HG03280 (cell line): ENCODE data around the gene SETD4.

Source experiments
- ATAC-seq: cut with Tn5 transposase; IDR thresholded peaks from one replicate; pipeline ENCODE4 v1.9.1; 2021; ENCODE audit warnings: mild to moderate bottlenecking, moderate library complexity; ENCODE audit not compliant: unreplicated experiment

Gene SETD4

DNA sequence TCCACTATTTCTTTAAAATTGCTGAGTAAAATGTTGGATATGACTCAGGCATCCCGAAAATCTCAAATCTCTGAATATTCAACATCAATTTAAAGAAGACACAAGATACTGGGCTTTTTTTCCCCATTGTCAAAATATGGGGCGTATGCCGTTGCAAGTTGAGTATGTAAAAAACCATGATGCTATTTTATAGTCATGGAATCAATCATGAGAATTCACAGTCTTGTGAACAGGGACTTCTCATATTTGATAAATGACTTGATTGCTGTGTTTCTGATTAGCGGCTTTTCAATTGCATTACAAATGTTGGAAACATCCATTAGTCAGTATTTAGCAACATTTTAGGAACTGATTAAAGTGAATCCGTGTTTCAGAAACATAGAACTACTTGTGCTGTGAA lies 45.3 kb downstream of the SETD4 start:
- ATAC-seq = no peak

GRCh38 chr21:36010801-36011200 lies 49.5 kb downstream of the SETD4 start:
- ATAC-seq = no peak

- no peak for ATAC-seq
Observed at GRCh38 chr21:36008505-36008904, 51.8 kb downstream of the SETD4 start.

DNA sequence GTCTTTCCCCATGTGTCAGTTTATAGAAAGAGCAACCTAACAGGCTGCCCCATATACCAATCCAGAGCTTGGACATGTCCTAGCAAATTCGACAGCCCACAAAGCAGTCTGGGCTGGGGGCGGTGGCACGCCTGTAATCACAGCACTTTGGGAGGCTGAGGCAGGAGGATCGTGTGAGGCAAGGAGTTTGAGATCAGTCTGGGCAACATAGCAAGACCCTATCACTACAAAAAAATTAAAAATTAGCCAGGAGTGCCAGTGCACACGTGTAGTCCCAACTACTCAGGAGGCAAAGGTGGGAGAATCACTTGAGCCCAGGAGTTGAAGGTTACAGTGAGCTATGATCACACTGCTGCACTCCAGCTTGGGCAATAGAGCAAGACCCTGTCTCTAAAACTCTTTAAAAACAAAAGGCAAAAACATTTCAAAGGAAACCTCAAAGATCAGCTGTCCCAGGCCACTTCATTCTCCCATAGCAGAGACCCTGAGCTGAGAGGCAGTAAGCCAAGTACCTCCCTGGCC lies 54.4 kb downstream of the SETD4 start:
- no peak for ATAC-seq

DNA sequence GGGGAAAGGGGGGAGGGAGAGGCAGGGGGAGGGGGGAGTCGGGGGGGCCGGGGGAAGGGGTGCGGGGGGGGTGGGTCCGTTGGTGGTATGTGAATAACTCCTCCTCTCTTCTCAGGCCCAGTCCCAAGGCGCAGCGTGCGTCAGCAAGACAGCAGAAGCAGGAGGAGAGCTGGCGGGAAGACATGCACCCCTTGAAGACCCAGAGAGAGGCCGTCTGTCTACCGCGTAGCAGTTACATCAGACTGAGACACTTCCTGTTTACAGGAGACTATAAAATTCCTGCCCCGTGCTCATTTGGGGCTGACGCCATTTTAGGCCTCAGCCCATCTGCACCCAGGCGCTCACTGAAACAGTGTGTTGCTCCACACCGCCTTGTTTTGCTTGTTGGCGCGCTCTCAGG lies 55.3 kb downstream of the SETD4 start:
- ATAC-seq = no peak

DNA sequence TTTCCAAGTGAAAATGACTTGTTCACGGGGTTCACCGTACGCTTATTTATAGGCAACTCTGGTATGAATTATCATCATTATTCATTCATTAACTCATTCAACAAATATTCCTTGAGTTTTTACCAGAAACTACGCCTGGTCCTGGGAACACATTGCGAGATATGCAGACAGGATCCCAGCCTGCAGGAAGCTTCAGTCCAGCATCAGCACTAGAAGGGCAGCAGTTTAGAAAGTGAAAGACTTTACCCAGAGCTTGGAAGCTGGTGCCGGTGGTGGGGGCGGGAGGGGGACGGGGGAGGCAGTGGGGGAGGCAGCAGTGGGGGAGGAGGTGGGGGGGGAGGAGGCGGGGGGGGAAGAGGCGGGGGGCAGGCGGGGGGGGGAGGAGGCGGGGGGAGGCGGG lies 55.9 kb downstream of the SETD4 start:
- no peak for ATAC-seq

- no peak for ATAC-seq
Observed at GRCh38 chr21:36003776-36004175, 56.5 kb downstream of the SETD4 start.

- no peak for ATAC-seq
Observed at GRCh38 chr21:35996217-35996616, 64.1 kb downstream of the SETD4 start.

GRCh38 chr21:35995522-35996088 lies 64.7 kb downstream of the SETD4 start:
- ATAC-seq = no peak

DNA sequence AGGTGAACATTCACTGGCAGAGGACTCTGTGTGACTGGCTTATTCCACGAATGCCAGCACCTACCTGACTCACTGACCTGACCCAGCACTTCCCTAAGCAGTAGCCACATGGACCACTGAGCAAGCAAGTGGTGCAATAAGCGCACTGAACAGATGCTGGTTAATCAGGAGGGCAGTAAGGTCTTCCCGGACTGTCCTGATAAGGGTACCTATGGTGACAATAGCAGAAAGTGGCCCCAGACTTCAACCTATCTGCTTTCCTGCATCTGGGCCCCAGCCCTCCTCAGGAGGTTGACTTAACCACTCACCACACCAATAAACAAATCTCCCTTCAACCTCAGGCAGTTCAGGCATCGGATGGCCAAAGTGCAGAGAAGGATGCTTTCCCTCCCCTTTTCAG lies 65.7 kb downstream of the SETD4 start:
- no peak for ATAC-seq

DNA sequence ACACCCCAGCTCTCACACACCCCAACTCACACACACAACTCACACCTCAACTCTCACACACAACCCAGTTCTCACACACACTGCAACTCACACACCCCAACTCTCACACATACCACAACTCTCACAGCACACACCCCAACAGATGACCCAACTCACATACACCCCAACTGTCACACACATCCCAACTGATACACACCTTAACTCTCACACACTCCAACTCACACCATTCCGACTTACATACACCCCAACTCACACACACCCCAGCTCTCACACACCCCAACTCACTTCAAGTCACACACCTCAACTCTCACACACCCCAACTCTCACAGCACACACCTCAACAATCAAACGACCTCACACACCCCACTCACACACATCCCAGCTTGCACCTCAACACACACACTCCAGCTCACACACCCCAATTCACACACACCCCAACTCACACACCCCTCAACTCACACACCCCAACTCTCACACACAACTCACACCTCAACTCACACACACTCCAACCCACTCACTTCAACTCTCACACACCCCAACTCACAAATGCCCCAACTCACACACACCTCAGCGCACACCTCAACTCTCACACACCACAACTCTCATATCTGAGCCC lies 66.3 kb downstream of the SETD4 start:
- ATAC-seq = no peak

- no peak for ATAC-seq
Observed at GRCh38 chr21:35991131-35991530, 69.2 kb downstream of the SETD4 start.

DNA sequence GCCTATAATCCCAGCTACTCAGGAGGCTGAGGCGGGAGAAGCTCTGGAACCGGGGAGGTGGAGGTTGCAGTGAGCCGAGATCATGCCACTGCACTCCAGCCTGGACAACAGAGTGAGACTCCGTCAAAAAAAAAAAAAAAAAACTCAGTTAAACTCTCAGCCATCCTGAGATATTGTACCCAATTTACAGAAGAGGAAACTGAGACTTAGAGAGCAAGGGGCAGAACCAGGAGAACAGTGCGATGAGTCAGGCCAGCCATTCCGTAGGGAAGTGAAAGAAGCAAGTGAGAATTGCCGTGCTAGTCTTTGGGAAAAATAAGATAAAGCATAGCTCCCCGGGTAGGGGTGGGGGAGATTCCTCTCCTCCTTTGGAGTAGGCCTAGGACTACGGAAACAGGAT lies 69.7 kb downstream of the SETD4 start:
- no peak for ATAC-seq

DNA sequence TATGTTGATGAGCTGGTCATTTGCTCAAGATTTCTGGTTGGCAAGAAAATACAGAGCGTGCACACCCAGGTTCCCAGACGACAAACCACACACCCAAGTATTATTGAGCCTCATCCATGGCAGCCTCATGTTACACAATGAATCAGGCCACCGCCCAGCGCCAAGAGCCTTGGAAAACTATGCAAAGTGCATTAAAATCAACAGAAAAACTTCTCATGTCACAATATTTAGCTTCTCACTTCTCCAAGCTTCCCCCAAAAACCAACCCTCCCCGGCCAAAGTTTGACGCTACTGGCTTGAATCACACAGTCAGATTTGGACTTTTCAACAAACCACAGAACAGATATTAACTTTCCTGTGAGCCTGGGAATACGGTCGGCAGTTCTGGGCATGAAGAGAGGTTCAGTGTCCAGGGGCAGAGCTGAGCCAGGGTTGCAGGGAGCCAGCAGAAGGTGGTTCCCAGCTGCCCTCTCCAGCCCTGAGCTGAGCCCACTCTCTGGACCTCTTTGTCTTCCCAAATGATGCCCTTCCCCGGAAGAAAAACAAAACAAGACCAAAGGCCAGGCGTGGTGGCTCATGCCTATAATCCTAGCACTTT lies 71.1 kb downstream of the SETD4 start:
- ATAC-seq = no peak

DNA sequence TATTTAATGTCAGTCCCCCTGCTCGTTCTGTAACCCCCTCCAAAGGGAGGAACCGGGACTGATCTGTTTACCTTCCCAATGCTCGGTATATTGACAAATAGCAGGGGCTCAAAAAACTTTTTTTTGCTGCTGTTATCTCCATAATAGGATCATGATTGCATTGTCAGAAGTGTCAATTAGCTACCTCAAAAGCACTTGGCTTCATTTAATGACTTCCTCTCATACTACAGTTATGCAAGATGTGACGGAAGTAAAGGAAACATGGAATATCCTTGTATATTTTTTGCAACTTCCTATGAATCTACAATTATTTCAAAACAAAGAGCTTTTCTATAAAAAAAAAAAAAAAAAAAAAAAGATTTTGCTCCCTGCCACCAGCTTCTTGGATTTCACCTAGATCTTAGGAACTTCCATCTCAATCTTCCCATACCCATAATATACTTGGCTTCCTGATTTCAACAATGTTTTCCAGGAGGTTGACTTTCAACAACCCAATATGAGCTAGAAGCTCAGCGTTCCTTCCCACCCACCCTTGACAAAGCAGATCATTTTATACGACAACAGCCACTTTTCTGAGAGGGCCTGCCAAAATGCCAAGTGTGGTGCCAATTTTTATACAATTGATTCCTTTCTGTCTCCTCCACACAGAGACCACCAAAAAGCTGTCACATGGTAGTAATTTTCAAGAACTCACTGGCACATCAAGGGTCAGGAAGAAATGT lies 71.7 kb downstream of the SETD4 start:
- ATAC-seq = no peak

DNA sequence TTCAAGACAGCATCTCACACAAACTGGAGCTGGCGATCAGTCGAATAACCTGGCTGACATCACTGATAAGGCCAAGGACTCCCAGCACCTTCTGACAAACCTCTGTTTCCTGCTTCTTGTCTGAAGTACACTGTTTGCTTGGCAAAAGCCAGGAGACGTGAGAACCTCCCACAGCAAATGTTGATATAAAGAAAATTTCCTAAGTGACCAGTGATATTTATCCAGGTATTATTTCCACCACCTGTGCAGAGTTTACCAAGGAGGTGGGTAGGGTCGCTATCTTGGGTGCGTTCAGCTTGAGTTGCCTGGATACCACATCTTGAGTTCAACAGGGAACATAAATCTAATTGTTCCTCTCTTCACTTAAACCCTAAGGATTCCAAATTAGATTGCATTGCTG lies 72.9 kb downstream of the SETD4 start:
- ATAC-seq = no peak

- no peak for ATAC-seq
Observed at GRCh38 chr21:35984654-35985361, 75.5 kb downstream of the SETD4 start.
